Hypothalamus (tissue), 51 donors: ENCODE results near the gene C1QTNF8.
A peak's percentile ranks its signal among the peaks of the same experiment; 100 is the strongest.

Experiments used
- DNase-seq, 51 donors: peaks; one replicate each; lab custom pipeline; 2025; lab: John Stamatoyannopoulos, UW

The C1QTNF8 gene

GRCh38 chr16:1127971-1128715, 32.1 kb upstream of the C1QTNF8 start:
- no peak for DNase-seq

- no peak for DNase-seq
Observed at GRCh38 chr16:1127101-1127500, 31.1 kb upstream of the C1QTNF8 start.

- DNase-seq, result no peak
Observed at GRCh38 chr16:1126586-1126985, 30.5 kb upstream of the C1QTNF8 start.

GRCh38 chr16:1126044-1126443, 30.0 kb upstream of the C1QTNF8 start:
- DNase-seq, result no peak

GRCh38 chr16:1125471-1125870, 29.4 kb upstream of the C1QTNF8 start:
- peak in 30 of 51 donors; percentile 14 to 75 (median 49) for DNase-seq

- no peak for DNase-seq
Observed at GRCh38 chr16:1124795-1125194, 28.8 kb upstream of the C1QTNF8 start.

GRCh38 chr16:1124291-1124690, 28.2 kb upstream of the C1QTNF8 start:
- no peak for DNase-seq

- DNase-seq, result no peak
Observed at GRCh38 chr16:1123525-1124230, 27.6 kb upstream of the C1QTNF8 start.

GRCh38 chr16:1122398-1122765, 26.3 kb upstream of the C1QTNF8 start:
- no peak for DNase-seq

- no peak for DNase-seq
Observed at GRCh38 chr16:1121601-1122397, 25.8 kb upstream of the C1QTNF8 start.

- no peak for DNase-seq
Observed at GRCh38 chr16:1121009-1121408, 25.0 kb upstream of the C1QTNF8 start.

- DNase-seq, result no peak
Observed at GRCh38 chr16:1120577-1120941, 24.5 kb upstream of the C1QTNF8 start.

GRCh38 chr16:1119766-1120576, 23.9 kb upstream of the C1QTNF8 start:
- no peak for DNase-seq

GRCh38 chr16:1119129-1119528, 23.1 kb upstream of the C1QTNF8 start:
- no peak for DNase-seq

GRCh38 chr16:1117926-1118325, 21.9 kb upstream of the C1QTNF8 start:
- no peak for DNase-seq

- DNase-seq, result no peak
Observed at GRCh38 chr16:1117176-1117900, 21.3 kb upstream of the C1QTNF8 start.

- no peak for DNase-seq
Observed at GRCh38 chr16:1116693-1117077, 20.6 kb upstream of the C1QTNF8 start.

GRCh38 chr16:1113889-1114526, 18.0 kb upstream of the C1QTNF8 start:
- DNase-seq, result no peak

GRCh38 chr16:1113489-1113888, 17.4 kb upstream of the C1QTNF8 start:
- no peak for DNase-seq
